Activated CD4-positive, alpha-beta T cell treated with anti-CD3 and anti-CD28 coated beads for 24 hours (primary cell): Measurements from ENCODE around the gene MINDY4B.

Source experiments
- DNase-seq, 2 donors: peaks; one replicate each; pipeline ENCODE4 v3.0.0-alpha.2; 2020; ENCODE audit warnings: low read depth in 2 of 2

Gene MINDY4B

GRCh38 chr3:150905339-150905738 lies at the start of gene MINDY4B:
TSS of gene MINDY4B (minus strand) at chr3:150905439. CDS start at chr3:150905439, 0 bp downstream.
- no peak for DNase-seq

- no peak for DNase-seq
These were observed 46.7 kb upstream of the MINDY4B start for GRCh38 chr3:150951923-150952322.

GRCh38 chr3:150945226-150946032 lies 40.2 kb upstream of the MINDY4B start:
- DNase-seq, result no peak

- no peak for DNase-seq
These were observed 37.0 kb upstream of the MINDY4B start for GRCh38 chr3:150942221-150942620.

GRCh38 chr3:150936693-150937092 lies 31.5 kb upstream of the MINDY4B start:
- no peak for DNase-seq

GRCh38 chr3:150933473-150933995 lies 28.3 kb upstream of the MINDY4B start:
- DNase-seq, result no peak

- DNase-seq, result no peak
These were observed 26.5 kb upstream of the MINDY4B start for GRCh38 chr3:150931745-150932144.

GRCh38 chr3:150930839-150931238 lies 25.6 kb upstream of the MINDY4B start:
- DNase-seq, result no peak

GRCh38 chr3:150928234-150928633 lies 23.0 kb upstream of the MINDY4B start:
- no peak for DNase-seq

- DNase-seq, result no peak
These were observed 21.1 kb upstream of the MINDY4B start for GRCh38 chr3:150926328-150926727.

GRCh38 chr3:150925751-150926201 lies 20.5 kb upstream of the MINDY4B start:
- DNase-seq, result peak; percentile 21 to 58

- no peak for DNase-seq
These were observed 17.4 kb upstream of the MINDY4B start for GRCh38 chr3:150922611-150923010.

GRCh38 chr3:150921209-150921608 lies 16.0 kb upstream of the MINDY4B start:
- DNase-seq, result no peak

GRCh38 chr3:150920236-150920635 lies 15.0 kb upstream of the MINDY4B start:
- DNase-seq, result no peak

- no peak for DNase-seq
These were observed 12.7 kb upstream of the MINDY4B start for GRCh38 chr3:150917951-150918350.

- no peak for DNase-seq
These were observed 8.1 kb upstream of the MINDY4B start for GRCh38 chr3:150913133-150913922.

GRCh38 chr3:150912501-150912900 lies 7.3 kb upstream of the MINDY4B start:
- no peak for DNase-seq

- no peak for DNase-seq
These were observed 6.5 kb upstream of the MINDY4B start for GRCh38 chr3:150911771-150912170.

GRCh38 chr3:150906461-150906860 lies 1.2 kb upstream of the MINDY4B start:
- DNase-seq, result no peak

GRCh38 chr3:150905746-150906145 lies 507 bp upstream of the MINDY4B start:
- no peak for DNase-seq

- no peak for DNase-seq
These were observed 2.3 kb downstream of the MINDY4B start for GRCh38 chr3:150902988-150903387.

GRCh38 chr3:150901793-150902192 lies 3.4 kb downstream of the MINDY4B start:
- no peak for DNase-seq

GRCh38 chr3:150899141-150899540 lies 6.1 kb downstream of the MINDY4B start:
- no peak for DNase-seq
